Activated T-cell treated with anti-CD3 and anti-CD28 coated beads for 24 hours (primary cell): ENCODE measurements around the gene CNPY3.

ENCODE experiments used
- DNase-seq: peaks from one replicate; pipeline ENCODE4 v3.0.0-alpha.2; 2020; ENCODE audit warnings: low read depth

CNPY3 gene

DNA sequence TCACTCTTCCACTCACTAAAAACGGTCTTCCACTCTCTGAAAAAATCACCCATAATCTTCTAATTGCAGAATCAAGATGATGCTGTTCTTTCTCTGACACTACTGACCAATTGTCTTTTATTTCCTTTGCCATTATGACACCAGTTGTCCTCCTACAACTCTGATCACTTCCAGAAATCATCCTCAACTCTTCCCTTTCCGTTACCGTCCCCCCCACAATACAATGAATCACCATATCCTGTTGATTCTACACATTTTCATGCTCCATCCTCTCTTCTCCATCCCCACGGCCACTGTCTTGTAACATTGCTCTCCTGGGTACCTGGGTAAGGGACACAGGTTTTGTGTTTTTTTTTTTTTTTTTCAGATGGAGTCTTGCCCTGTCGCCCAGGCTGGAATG is 52.6 kb downstream of the CNPY3 start:
- no peak for DNase-seq

- DNase-seq, result peak; percentile 97
Observed at GRCh38 chr6:42984001-42984923, 55.0 kb downstream of the CNPY3 start, which contains the start of gene PPP2R5D. TSS of gene PPP2R5D (plus strand) at chr6:42984570. CDS start at chr6:42984678, 108 bp downstream.

GRCh38 chr6:42984924-42985475 is 55.7 kb downstream of the CNPY3 start:
- no peak for DNase-seq

DNA sequence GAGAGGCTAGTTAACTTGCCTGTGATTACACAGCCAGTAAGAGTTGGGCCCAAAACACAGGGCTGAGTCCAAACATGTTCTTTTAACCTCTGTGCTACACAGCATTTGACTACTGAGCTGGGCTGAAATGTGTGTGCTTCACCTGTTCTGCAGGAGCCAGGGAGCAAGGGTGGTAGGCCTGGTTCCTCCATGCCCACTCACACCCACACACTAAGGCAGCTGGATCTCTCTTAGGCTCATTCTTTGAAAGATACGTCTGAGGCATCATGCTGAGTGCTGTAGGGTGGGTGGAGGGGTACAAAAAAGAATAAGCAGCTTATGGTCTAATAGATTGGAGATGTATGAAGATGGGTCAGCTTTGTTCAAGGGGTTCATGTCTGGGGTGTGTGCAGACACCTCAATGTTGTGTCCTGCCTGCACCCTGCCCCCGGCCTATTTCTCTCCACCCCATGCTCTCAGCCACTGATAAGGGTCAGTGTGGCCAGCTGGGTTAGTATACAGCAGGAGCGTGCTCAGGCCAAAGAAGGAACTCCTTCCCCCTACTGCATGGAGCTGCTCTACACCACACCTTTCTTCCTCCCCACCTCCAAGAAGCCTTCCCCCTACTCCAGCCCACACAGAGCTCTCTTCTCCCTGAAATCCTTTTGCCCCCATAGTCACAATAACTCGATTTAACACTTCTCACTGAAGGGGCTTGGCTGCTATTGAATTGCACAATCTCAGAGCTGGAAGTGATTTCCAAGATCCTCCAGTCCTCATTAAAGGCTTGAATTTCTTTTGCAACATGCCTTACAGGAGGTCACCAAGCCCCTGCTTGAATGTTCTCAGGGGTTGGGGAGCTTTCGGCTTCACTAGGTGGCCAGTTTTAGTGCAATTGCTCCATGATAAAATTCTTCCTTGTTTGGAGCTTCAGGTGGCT is 58.5 kb downstream of the CNPY3 start:
- DNase-seq, result no peak

DNA sequence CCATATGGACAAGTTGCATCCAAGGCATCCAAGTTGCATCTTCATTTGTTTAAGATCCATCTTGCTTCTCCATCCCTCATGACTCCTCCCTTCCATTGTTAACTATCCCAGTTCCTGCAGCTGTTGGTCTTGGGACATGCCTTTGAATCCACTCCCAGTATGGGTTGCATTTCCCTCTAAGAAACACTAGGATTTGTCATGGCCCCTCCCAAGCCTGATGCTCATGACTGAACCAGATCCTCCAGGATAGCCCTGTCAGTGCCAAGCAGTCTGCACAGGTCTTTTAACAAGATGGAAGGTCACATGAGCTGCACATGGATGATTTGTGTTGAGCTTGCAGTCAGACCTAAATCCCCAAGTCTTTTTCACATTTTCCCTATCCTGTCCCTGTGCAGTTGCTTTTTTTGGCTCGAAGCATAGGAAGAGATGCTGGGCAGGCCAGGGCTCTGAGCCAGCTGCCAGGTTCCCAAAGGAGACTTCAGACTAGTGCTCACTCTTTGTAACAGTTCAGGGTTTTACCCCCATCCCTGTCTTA is 59.3 kb downstream of the CNPY3 start:
- no peak for DNase-seq
